ENCODE results near the gene TXNDC2.

DNA sequence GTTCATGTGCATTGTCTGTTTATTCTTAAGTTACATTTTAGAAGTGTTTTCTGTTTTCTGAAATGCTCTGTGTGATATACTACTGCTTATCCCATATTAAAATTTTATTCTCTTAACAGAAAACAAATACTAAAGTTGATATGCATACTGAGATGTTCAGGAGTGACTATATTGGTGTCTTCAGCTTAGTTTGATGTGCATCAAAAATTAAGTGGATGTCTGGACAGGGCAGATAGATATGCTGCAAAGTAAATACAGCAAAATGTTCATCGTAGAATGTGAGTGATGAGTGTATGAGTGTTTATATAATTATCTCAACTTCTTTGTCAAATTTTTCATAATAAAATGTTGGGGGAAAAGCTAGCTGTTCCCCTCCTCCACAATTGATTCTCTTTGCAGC is 41.2 kb downstream of the TXNDC2 start:
- TF ChIP-seq, protein P1, sequence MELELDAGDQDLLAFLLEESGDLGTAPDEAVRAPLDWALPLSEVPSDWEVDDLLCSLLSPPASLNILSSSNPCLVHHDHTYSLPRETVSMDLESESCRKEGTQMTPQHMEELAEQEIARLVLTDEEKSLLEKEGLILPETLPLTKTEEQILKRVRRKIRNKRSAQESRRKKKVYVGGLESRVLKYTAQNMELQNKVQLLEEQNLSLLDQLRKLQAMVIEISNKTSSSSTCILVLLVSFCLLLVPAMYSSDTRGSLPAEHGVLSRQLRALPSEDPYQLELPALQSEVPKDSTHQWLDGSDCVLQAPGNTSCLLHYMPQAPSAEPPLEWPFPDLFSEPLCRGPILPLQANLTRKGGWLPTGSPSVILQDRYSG (tag; conservative IDR thresholded peaks at IDR 0.05; ENCODE audit: low read depth), result no peak
- TF ChIP-seq ZBTB1 (CRISPR knock-in tag; IDR thresholded peaks at IDR 0.05; ENCODE audit: borderline replicate concordance, low read depth) (no peak), HNRNPL (IDR thresholded peaks at IDR 0.05; ENCODE audit: low read depth, low read length) (no peak), FOXJ3 (CRISPR knock-in tag; IDR thresholded peaks at IDR 0.05) (no peak)
- TF ChIP-seq, protein P2, sequence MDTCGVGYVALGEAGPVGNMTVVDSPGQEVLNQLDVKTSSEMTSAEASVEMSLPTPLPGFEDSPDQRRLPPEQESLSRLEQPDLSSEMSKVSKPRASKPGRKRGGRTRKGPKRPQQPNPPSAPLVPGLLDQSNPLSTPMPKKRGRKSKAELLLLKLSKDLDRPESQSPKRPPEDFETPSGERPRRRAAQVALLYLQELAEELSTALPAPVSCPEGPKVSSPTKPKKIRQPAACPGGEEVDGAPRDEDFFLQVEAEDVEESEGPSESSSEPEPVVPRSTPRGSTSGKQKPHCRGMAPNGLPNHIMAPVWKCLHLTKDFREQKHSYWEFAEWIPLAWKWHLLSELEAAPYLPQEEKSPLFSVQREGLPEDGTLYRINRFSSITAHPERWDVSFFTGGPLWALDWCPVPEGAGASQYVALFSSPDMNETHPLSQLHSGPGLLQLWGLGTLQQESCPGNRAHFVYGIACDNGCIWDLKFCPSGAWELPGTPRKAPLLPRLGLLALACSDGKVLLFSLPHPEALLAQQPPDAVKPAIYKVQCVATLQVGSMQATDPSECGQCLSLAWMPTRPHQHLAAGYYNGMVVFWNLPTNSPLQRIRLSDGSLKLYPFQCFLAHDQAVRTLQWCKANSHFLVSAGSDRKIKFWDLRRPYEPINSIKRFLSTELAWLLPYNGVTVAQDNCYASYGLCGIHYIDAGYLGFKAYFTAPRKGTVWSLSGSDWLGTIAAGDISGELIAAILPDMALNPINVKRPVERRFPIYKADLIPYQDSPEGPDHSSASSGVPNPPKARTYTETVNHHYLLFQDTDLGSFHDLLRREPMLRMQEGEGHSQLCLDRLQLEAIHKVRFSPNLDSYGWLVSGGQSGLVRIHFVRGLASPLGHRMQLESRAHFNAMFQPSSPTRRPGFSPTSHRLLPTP (IDR thresholded peaks at IDR 0.05; ENCODE audit: borderline replicate concordance, extremely low read depth, insufficient read length), result no peak
- TF ChIP-seq, protein P3, sequence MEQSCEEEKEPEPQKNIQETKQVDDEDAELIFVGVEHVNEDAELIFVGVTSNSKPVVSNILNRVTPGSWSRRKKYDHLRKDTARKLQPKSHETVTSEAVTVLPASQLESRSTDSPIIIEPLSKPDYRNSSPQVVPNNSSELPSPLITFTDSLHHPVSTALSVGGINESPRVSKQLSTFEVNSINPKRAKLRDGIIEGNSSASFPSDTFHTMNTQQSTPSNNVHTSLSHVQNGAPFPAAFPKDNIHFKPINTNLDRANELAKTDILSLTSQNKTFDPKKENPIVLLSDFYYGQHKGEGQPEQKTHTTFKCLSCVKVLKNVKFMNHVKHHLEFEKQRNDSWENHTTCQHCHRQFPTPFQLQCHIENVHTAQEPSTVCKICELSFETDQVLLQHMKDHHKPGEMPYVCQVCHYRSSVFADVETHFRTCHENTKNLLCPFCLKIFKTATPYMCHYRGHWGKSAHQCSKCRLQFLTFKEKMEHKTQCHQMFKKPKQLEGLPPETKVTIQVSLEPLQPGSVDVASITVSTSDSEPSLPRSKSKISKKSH (CRISPR knock-in tag; IDR thresholded peaks at IDR 0.05), result no peak

All from K562 (cell line).